Hepatocyte (in vitro differentiated cells): ENCODE measurements around the gene GDI2. TPM values are rescaled to one million over a fixed set of nuclear protein-coding genes. Genes with fewer than 3 reads are reported as not detected.
"Not testable (repeated sequence)": the region's sequence is repeated elsewhere in the genome, so short reads cannot be mapped to it uniquely, and the experiment has no call there.

Experiments used
- DNase-seq: peaks from one replicate; pipeline ENCODE4 v3.0.0-alpha.2; 2016; ENCODE audit warnings: low spot score
- H2AFZ ChIP-seq: fragments of 200-600 bp; sonication (generic); 2 replicates; pipeline ENCODE4 v1.6.0; 2016; ENCODE audit warnings: antibody characterized with exemption, mild to moderate bottlenecking
- H3K27ac ChIP-seq: fragments of 200-600 bp; sonication (generic); 2 replicates; pipeline ENCODE4 v1.5.1; 2016; ENCODE audit warnings: mild to moderate bottlenecking
- H3K27me3 ChIP-seq: fragments of 200-600 bp; sonication (generic); 2 replicates; pipeline ENCODE4 v1.6.1; 2016
- H3K36me3 ChIP-seq: fragments of 200-600 bp; sonication (generic); replicated peaks from 2 replicates; pipeline ENCODE4 v1.5.1; 2016; ENCODE audit warnings: low read depth; ENCODE audit not compliant: insufficient read depth
- H3K4me1 ChIP-seq: fragments of 200-600 bp; sonication (generic); 2 replicates; pipeline ENCODE4 v1.5.1; 2016; ENCODE audit warnings: mild to moderate bottlenecking, moderate library complexity; ENCODE audit not compliant: insufficient read depth
- H3K4me2 ChIP-seq: fragments of 200-600 bp; sonication (generic); 2 replicates; pipeline ENCODE4 v1.6.0; 2016
- H3K4me3 ChIP-seq: fragments of 200-600 bp; sonication (generic); 2 replicates; pipeline ENCODE4 v1.5.1; 2016; ENCODE audit warnings: mild to moderate bottlenecking
- H3K79me2 ChIP-seq: fragments of 200-600 bp; sonication (generic); 2 replicates; pipeline ENCODE4 v1.6.0; 2017; ENCODE audit warnings: mild to moderate bottlenecking
- H3K9me2 ChIP-seq: fragments of 200-600 bp; sonication (generic); replicated peaks from 2 replicates; pipeline ENCODE4 v1.6.0; 2017; ENCODE audit warnings: mild to moderate bottlenecking; ENCODE audit not compliant: insufficient read depth
- H3K9me3 ChIP-seq: fragments of 200-600 bp; sonication (generic); 2 replicates; pipeline ENCODE4 v1.5.1; 2016; ENCODE audit warnings: low read depth, mild to moderate bottlenecking
- H4K20me1 ChIP-seq: fragments of 200-600 bp; sonication (generic); 2 replicates; pipeline ENCODE4 v1.6.0; 2016; ENCODE audit warnings: mild to moderate bottlenecking; ENCODE audit not compliant: insufficient read depth, poor library complexity, severe bottlenecking
- CTCF ChIP-seq: fragments of 200-600 bp; sonication (generic); IDR thresholded peaks from 2 replicates; pipeline ENCODE4 v1.5.1; 2016; ENCODE audit warnings: antibody characterized with exemption, mild to moderate bottlenecking; ENCODE audit not compliant: poor library complexity
- EZH2 ChIP-seq: fragments of 200-600 bp; sonication (generic); IDR thresholded peaks from 2 replicates; pipeline ENCODE4 v1.6.1; 2016; ENCODE audit warnings: antibody characterized with exemption, mild to moderate bottlenecking, borderline replicate concordance
- EZH2phosphoT487 ChIP-seq: fragments of 200-600 bp; sonication (generic); IDR thresholded peaks from one replicate; pipeline ENCODE4 v1.6.1; 2018; ENCODE audit warnings: antibody characterized with exemption, mild to moderate bottlenecking, low read depth, moderate library complexity; ENCODE audit not compliant: unreplicated experiment, severe bottlenecking
- WGBS: methylation state at CpG from one replicate; pipeline ENCODE4 v1.1.6; 2016; ENCODE audit warnings: low lambda C conversion rate; ENCODE audit errors: missing lambda C conversion rate; 5-methylcytosine and 5-hydroxymethylcytosine counted together
- polyA plus RNA-seq: library from polyadenylated mRNA; unstranded; fragments of >200 nt; fragmentation: Nextera tagmentation; extraction: Ambion mirVana; gene quantifications from 2 replicates; pipeline ENCODE4 v1.2.1, GENCODE V29; 2016
- total RNA-seq: library from RNA; depleted of rRNA; stranded (reverse); fragments of >200 nt; gene quantifications from 2 replicates; pipeline ENCODE4 v1.2.3, GENCODE V29; 2014

Gene GDI2
- total and polyA plus RNA-seq, 2 experiments from 2014 or later = 149 to 362 TPM

- H3K4me3 ChIP-seq = no peak overlapping the region
- WGBS = 72% methylated on average over 40 of the region's 40 CpGs
- no peak overlapping the region for H3K27ac ChIP-seq
Observed at GRCh38 chr10:5840314-5841307, 27.4 kb upstream of the GDI2 start.

GRCh38 chr10:5836181-5836580 lies 22.9 kb upstream of the GDI2 start:
- H2AFZ ChIP-seq, H3K27me3 ChIP-seq, H3K9me3 ChIP-seq, H4K20me1 ChIP-seq, H3K79me2 ChIP-seq, H3K4me2 ChIP-seq, H3K9me2 ChIP-seq, H3K36me3 ChIP-seq, H3K4me3 ChIP-seq, H3K27ac ChIP-seq, H3K4me1 ChIP-seq, DNase-seq: not testable (repeated sequence)
- 89% methylated on average over 2 of the region's 2 CpGs for WGBS

More at GRCh38 chr10:5840314-5841307, 27.4 kb upstream of the GDI2 start:
- H3K4me2 ChIP-seq = no peak overlapping the region
- no peaks in the 10 kb centered on the region for H3K9me3 ChIP-seq
- no peak overlapping the region for H2AFZ ChIP-seq
- H3K9me2 ChIP-seq = no peaks in the 10 kb centered on the region
- no peak for DNase-seq
- no peaks in the 10 kb centered on the region for H3K36me3 ChIP-seq
- TF ChIP-seq CTCF (no peak), EZH2 (no peak), EZH2phosphoT487 (no peak)
- peaks cover 7% of the 10 kb centered on the region for H3K4me1 ChIP-seq
- H3K27me3 ChIP-seq = no peaks in the 10 kb centered on the region
- H4K20me1 ChIP-seq = no peaks in the 10 kb centered on the region
- no peaks in the 10 kb centered on the region for H3K79me2 ChIP-seq

- no peak overlapping the region for H2AFZ ChIP-seq
- 94% methylated on average over 15 of the region's 15 CpGs for WGBS
Observed at GRCh38 chr10:5835446-5836095, 22.3 kb upstream of the GDI2 start.

More at GRCh38 chr10:5835446-5836095, 22.3 kb upstream of the GDI2 start:
- H3K27me3 ChIP-seq = no peaks in the 10 kb centered on the region
- H3K4me1 ChIP-seq = no peaks in the 10 kb centered on the region
- TF ChIP-seq EZH2phosphoT487 (no peak), CTCF (no peak), EZH2 (no peak)
- H3K4me2 ChIP-seq = no peak overlapping the region
- no peak for DNase-seq
- H3K9me2 ChIP-seq = no peaks in the 10 kb centered on the region
- no peaks in the 10 kb centered on the region for H3K79me2 ChIP-seq
- no peak overlapping the region for H3K27ac ChIP-seq
- no peaks in the 10 kb centered on the region for H3K36me3 ChIP-seq
- no peak overlapping the region for H3K4me3 ChIP-seq
- H4K20me1 ChIP-seq = no peaks in the 10 kb centered on the region
- H3K9me3 ChIP-seq = no peaks in the 10 kb centered on the region
